Mucosa of gallbladder (tissue), 1 donor: ENCODE data around the gene SMC4. TPM values are rescaled to one million over a fixed set of nuclear protein-coding genes. Genes with fewer than 3 reads are reported as not detected.
A peak's percentile ranks its signal among the peaks of the same experiment; 100 is the strongest.

Experiments
- DNase-seq: peaks from one replicate; pipeline ENCODE4 v3.0.0-alpha.2; 2020; ENCODE audit warnings: low spot score
- total RNA-seq: library from RNA; stranded (reverse); gene quantifications from one replicate; pipeline ENCODE4 v1.2.1, GENCODE V29; 2021
- donor health status: DM: no; HTN: no; CAD: no.

Gene SMC4
- total RNA-seq, 1 donor from 2014 or later: 32.2 TPM

DNA sequence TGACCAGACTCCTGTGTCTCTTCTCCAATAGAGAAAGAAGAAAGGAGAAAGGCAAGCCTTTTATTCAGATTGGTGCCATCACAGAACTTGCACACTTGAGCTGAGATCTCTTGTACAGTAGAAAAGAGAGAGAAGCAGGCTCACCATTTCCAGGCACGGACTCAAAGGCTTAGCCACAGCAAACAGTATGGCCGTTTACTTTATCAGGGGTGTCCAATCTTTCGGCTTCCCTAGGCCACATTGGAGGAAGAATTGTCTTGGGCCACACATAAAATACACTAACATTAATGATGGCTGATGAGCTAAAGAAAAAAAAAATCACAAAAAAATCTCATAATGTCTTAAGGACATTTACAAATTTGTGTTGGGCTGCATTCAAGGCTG, 5.4 kb upstream of the SMC4 start:
- DNase-seq: no peak

GRCh38 chr3:160395297-160395696, 4.2 kb upstream of the SMC4 start:
- DNase-seq: no peak

- no peak for DNase-seq
Measured at GRCh38 chr3:160398820-160399124, 678 bp upstream of the SMC4 start.

- DNase-seq: peak; percentile 35
Measured at GRCh38 chr3:160400030-160400701, 716 bp downstream of the SMC4 start.

DNA sequence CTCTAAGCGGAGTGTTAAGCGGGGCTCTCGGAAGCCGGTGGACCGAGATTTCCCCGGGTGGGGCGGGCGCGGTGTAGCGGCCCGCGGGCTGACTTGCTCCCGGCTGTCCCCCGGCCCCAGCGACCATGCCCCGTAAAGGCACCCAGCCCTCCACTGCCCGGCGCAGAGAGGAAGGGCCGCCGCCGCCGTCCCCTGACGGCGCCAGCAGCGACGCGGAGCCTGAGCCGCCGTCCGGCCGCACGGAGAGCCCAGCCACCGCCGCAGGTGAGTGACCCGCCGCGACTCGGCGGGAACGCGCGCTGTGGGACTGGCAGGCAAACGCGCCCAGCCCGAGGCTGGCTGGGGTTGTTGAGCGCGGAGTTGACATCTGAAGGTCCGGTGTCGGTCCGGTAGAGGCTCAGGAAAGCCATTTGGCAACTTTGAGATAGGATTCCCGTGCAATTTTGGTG, 1.3 kb downstream of the SMC4 start:
- DNase-seq: peak; percentile 11

DNA sequence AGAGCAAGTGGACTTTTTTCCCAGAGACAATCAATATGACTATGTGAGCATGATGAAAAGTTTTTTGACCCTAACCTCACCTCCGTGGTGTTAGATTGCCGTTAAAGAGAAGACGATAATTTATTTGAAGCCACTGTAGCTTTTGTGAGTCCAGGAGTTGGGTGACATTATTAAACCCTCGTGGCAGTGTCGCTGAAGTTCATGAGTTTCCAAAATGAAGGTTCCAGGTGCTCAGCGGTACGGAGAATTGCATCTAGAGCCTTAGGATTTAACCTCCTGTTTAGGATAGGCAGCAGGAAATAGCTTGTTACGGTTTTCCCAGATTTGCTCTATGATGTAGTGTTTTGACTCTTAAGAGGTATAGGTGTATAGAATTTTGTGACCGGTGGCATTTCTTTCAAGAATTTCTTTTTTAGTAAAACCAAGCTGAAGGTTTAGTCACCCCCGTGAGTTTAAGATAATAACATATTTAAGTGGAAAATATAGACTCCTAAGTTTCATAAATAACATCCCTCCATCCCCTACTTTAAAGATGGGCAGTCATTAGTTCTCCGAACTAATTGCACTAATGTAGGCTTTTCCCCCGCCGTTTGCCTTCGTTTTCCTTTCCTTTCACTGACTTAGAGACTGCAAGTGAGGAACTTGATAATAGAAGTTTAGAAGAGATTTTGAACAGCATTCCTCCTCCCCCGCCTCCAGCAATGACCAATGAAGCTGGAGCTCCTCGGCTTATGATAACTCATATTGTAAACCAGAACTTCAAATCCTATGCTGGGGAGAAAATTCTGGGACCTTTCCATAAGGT, 2.0 kb downstream of the SMC4 start:
- no peak for DNase-seq

GRCh38 chr3:160402221-160403027, 3.0 kb downstream of the SMC4 start:
- no peak for DNase-seq

DNA sequence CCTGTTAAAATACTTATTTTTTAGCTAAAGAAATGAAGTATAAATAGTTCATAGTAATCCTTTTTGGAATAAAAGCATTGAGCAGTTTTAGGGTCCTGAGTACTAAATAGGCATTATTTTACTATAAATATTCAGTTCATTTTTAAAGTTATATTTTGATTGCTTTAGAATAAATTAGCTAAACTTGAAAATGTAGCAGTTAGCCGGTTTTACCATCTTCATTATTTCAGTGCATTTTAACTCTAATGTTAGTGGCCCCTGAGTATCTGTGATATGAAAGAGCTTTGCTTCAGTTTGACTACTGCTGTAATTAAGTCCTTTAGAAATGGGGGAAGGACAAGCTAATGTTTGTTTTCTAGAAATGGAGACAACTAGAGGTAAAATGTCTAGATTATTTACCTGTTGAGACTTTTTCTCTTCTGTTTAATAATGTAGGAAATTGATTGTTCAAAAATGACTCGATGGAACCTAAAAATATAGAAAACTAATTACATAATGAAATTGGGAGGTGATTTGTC, 3.6 kb downstream of the SMC4 start:
- no peak for DNase-seq

DNA sequence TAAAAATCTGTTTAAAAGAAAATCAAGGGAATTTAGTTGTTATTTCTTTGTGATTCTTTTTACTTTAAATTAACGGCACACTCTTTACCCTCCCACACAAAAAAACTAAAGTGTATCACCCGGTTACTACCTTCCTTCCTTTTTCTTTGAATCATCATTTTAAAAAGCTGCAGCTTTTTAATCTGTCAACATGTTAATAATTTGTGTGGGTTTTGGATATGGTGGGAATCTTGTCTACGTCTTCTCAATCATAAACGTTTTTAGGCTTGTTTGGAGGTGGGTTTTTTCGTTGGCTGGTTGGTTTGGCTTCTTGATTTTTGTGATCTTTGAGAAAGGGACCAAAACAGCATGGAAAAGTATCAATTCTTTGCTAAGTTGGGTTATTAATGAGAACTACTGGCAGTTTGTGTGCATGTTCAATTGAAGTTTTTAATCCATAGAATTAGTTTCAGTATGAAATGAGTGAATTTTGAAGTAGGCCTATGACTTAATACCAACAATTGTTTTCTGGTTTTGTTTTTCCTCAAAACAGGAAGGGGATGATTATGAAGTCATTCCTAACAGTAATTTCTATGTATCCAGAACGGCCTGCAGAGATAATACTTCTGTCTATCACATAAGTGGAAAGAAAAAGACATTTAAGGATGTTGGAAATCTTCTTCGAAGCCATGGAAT, 4.5 kb downstream of the SMC4 start:
- DNase-seq: no peak

GRCh38 chr3:160409812-160410610, 10.6 kb downstream of the SMC4 start:
- no peak for DNase-seq

DNA sequence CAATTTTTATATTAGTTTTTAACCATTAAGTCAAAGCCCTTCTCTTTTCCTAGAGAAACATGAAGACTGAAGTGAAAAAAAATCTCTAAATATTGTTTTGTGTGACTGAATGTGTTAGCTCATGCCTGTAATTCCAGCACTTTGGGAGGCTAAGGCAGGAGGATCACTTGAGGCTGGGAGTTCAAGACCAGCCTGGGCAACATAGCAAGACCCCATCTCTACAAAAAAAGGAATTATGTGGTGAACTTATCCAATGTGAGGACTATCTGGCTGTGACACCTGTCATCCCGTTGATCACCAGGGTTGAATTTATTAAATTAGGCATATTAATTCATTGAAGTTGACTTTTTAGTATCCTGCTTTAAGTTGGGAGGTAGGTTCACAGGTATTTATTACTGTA, 13.0 kb downstream of the SMC4 start:
- DNase-seq: no peak

DNA sequence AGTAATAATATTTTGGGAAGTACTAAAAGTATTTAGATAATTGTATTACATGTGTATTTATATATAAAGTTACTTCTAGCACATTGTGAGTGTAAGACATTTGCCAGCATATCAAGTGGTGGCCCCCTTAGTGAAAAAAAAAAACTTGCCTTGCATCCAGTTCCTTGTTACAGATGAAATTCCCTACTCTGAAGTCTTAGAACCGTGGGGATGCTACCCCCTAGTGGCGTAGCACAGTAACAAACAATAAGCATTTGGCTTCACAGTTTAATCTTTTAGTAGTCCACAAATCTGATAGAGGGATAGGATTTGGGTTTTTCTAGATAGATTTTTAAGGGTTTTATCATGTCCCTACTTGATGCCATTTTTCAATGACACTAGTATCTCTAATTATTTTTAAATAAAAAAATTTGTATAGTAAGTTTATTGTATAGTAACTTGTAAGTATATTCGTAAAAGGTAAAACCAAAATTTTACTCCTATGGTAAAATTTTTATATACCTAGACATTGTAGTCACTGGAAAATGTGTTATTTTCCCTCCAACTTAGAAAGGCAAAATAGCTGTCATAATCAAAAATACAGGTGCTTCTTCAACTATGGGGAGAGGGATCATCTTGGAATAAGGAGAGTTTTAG, 14.3 kb downstream of the SMC4 start:
- DNase-seq: peak; percentile 41

GRCh38 chr3:160417311-160417710, 17.9 kb downstream of the SMC4 start:
- no peak for DNase-seq

DNA sequence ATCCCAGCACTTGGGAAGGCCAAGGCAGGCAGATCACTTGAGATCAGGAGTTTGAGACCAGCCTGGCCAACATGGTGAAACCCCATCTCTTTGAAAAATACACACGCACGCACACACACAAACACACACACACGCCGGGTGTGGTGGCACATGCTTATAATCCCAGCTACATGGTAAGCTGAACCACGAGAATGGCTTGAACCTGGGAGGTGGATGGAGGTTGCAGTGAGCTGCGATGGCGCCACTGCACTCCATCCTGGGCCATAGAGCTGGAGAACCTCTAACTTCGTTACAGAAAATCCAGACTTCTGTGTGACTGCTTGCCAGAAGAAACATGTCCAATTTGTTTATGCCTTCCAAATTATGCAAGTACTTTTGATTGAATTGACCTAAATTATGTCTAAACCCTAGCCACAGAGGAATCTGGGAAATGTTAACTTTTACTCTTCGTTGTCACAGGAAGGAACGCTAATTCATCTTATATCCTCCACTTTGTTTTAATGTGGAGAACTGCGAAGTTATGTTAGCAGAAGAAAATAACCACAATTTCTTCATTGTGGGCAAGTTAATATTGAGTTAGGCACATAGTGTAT, 28.5 kb downstream of the SMC4 start:
- no peak for DNase-seq

GRCh38 chr3:160434071-160434470, 34.6 kb downstream of the SMC4 start:
- DNase-seq: no peak

DNA sequence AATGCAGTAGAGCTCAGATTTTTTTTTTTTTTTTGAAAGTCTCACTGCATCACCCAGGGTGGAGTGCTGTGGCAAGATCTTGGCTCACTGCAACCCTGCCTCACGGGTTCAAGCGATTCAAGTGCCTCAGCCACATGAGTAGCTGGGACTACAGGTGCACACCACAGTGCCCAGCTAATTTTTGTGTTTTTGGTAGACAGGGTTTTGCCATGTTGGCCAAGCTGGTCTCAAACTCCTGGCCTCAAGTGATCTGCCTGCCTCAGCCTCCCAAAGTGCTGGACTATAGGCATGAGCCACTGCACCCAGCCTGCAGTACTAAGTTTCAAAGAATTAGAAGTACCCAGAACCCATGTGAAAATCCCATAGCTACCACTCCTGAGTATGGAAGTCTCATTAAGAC, 35.6 kb downstream of the SMC4 start:
- no peak for DNase-seq

GRCh38 chr3:160435747-160436146, 36.3 kb downstream of the SMC4 start:
- DNase-seq: no peak

GRCh38 chr3:160437083-160437455, 37.6 kb downstream of the SMC4 start:
- no peak for DNase-seq

DNA sequence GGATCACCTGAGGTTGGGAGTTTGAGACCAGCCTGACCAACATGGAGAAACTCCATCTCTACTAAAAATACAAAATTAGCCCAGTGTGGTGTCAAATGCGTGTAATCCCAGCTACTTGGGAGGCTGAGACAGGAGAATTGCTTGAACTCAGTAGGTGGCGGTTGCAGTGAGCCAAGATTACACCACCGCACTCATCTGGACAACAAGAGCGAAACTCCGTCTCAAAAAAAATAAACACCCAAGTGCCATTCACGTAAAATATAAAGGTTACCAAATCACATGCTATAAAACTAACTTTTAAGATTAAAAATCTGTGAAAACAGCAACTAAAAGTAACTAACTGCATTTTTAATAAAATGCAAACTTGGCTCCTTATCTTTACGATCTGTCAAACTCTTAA, 41.2 kb downstream of the SMC4 start:
- no peak for DNase-seq

GRCh38 chr3:160444411-160444810, 45.0 kb downstream of the SMC4 start:
- no peak for DNase-seq
